ENCODE results near the gene MAP1S.

MAP1S gene

DNA sequence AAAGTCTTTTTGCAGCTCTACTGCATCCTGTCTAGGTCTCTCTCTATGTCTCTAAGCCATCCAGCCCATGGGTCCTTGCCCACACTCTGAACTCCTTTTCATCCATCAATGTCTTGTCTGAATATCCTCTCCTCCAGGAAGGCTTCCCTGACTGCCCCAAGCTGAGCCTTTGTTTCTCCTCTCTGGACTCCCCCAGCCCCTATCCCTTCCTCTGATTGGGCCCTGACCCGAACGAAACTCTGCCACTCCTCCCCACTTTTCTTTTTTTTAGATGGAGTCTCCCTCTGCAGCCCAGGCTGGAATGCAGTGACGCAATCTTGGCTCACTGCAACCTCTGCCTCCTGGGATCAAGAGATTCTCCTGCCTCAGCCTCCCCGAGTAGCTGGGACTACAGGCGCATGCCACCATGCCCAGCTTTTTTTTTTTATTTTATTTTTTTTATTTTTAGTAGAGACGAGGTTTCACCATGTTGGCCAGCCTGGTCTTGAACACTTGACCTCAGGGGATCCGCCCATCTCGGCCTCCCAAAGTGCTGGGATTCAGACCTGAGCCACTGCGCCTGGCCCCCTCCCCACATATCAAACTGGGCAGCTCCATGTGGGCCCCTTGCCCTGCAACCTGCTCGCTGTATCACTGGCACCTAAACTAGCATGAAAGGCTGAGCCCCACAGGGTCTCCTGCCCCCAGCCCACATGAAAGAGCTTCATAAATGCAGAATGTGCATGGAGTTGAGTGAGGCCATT is 30.3 kb upstream of the MAP1S start:
- no peak for DNase-seq (ENCODE audit: low read depth)
- TF ChIP-seq, protein P1, sequence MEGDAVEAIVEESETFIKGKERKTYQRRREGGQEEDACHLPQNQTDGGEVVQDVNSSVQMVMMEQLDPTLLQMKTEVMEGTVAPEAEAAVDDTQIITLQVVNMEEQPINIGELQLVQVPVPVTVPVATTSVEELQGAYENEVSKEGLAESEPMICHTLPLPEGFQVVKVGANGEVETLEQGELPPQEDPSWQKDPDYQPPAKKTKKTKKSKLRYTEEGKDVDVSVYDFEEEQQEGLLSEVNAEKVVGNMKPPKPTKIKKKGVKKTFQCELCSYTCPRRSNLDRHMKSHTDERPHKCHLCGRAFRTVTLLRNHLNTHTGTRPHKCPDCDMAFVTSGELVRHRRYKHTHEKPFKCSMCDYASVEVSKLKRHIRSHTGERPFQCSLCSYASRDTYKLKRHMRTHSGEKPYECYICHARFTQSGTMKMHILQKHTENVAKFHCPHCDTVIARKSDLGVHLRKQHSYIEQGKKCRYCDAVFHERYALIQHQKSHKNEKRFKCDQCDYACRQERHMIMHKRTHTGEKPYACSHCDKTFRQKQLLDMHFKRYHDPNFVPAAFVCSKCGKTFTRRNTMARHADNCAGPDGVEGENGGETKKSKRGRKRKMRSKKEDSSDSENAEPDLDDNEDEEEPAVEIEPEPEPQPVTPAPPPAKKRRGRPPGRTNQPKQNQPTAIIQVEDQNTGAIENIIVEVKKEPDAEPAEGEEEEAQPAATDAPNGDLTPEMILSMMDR (conservative IDR thresholded peaks at IDR 0.05; ENCODE audit: control insufficient read depth, insufficient read depth, low read depth, low read length) = no peak
- no peak overlapping the region for H3K4me3 ChIP-seq (ENCODE audit: control insufficient read depth, low read depth, low read length)

DNA sequence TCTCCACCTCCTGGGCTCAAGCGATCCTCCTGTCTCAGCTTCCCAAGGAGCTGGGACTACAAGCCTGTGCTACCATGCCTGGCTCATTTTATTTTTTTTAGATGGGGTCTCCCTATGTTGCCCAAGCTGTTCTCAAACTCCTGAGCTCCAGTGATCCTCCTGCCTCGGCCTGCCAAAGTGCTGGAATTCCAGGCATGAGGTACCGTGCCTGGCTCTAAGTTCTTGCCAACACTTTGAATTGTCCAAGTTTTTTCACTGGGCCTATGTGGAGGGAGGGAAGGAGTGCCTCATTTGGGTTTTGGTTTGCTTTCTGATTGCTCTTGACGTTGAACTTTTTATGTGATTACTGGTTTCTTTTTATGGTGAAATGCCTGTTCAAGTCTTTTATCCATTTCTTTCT is 26.7 kb upstream of the MAP1S start:
- no peak for DNase-seq (ENCODE audit: low read depth)
- TF ChIP-seq, protein P1 (conservative IDR thresholded peaks at IDR 0.05; ENCODE audit: control insufficient read depth, insufficient read depth, low read depth, low read length) = no peak
- no peak overlapping the region for H3K4me3 ChIP-seq (ENCODE audit: control insufficient read depth, low read depth, low read length)

DNA sequence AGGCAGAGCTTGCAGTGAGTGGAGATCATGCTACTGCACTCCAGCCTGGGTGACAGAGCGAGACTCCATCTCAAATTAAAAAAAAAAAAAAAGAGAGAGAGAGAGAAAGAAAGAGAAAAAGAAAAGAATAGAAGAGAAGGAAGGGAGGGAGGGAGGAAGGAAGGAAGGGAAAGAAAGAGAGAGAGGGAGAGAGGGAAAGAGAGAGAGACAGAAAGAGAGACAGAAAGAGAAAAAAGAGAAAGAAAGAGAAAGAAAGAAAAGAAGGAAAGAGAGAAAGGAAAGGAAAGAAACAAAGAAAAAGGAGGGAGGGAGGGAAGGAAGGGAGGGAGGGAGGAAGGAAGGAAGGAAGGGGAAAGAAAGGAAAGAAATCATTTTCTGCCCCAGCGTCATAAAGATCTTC is 24.1 kb upstream of the MAP1S start:
- H3K4me3 ChIP-seq (ENCODE audit: control insufficient read depth, low read depth, low read length) = no peak overlapping the region
- TF ChIP-seq, protein P1 (conservative IDR thresholded peaks at IDR 0.05; ENCODE audit: control insufficient read depth, insufficient read depth, low read depth, low read length) = no peak
- DNase-seq (ENCODE audit: low read depth) = no peak

DNA sequence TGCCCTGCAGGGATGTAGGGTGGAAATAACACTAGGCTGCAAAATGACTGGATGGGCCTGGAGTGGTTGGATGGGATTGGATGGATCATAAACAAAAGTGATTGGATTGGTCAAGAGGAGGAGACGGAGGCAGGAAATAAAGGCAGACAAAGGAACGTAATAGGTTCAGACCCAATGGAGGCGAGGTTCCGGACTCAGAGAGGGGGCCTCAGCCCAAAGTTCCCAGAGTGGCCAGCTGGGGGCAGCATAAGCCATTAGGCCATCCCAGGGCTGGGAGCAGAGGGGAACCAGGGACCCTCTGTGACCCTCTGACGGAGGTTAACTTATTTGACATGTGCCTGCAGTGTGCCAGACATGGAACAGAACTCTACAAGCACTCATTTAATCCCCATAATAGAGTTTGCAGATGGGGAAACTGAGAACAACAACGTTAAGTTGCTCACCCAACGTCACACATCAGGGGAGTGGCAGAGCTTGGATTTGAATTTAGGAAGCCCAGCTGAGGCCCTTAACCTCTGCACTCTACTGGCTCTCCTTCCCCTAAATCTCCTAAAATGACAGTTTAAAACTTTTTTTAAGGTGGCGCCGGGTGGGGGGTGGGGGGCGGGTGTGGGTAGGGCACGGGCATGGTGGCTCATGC is 15.3 kb upstream of the MAP1S start:
- H3K4me3 ChIP-seq (ENCODE audit: control insufficient read depth, low read depth, low read length) = no peak overlapping the region
- TF ChIP-seq, protein P1 (conservative IDR thresholded peaks at IDR 0.05; ENCODE audit: control insufficient read depth, insufficient read depth, low read depth, low read length) = peak; percentile 68
- DNase-seq (ENCODE audit: low read depth) = peak; percentile 60

DNA sequence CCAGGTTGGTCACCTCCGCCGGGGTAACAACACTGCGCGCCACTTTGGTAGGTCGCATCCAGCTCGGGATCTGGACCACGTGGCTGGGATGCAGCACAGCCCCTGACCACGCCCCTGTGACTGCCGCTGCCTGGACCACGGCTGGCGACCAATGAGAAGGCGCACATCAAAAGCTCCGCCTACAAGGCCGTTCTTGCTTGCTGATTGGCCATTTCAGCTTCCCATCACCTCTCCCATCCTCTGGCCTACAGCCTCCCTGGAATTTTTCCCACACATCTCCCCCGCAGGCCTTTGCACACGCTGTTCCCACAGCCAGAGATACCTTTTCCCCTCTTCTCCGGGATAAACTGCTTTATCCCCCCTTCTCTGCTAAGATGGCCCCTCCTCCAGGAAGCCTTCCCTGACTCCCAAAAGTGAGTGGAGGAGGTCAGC is 12.5 kb upstream of the MAP1S start:
- DNase-seq (ENCODE audit: low read depth) = peak; percentile 61
- TF ChIP-seq, protein P1 (conservative IDR thresholded peaks at IDR 0.05; ENCODE audit: control insufficient read depth, insufficient read depth, low read depth, low read length) = no peak
- H3K4me3 ChIP-seq (ENCODE audit: control insufficient read depth, low read depth, low read length) = no peak overlapping the region

DNA sequence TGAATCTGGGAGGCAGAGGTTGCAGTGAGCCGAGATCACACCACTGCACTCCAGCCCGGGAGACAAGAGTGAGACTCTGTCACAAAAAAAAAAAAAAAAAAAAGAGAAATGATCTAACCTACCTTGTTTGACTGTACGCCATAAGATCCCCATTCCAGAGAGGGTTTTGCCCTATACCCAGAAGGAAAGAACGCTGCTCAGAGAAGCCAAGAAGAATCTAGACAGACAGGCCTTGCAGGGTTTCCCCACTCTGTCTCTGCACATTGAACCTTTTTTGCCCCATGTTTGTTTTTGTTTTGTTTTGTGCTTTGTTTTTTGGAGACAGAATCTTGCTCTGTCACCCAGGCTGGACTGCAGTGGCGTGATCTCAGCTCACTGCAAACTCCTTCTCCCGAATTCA is 7.4 kb upstream of the MAP1S start:
- TF ChIP-seq, protein P1 (conservative IDR thresholded peaks at IDR 0.05; ENCODE audit: control insufficient read depth, insufficient read depth, low read depth, low read length) = no peak
- H3K4me3 ChIP-seq (ENCODE audit: control insufficient read depth, low read depth, low read length) = no peak overlapping the region
- DNase-seq (ENCODE audit: low read depth) = no peak
